EH (cell line): Measurements from ENCODE around the gene KCTD17.
A peak's percentile ranks its signal among the peaks of the same experiment; 100 is the strongest.

Experiments used
- DNase-seq: peaks from one replicate; pipeline ENCODE4 v3.0.0-alpha.2; 2015; ENCODE audit warnings: low read depth

KCTD17 gene, protein sequence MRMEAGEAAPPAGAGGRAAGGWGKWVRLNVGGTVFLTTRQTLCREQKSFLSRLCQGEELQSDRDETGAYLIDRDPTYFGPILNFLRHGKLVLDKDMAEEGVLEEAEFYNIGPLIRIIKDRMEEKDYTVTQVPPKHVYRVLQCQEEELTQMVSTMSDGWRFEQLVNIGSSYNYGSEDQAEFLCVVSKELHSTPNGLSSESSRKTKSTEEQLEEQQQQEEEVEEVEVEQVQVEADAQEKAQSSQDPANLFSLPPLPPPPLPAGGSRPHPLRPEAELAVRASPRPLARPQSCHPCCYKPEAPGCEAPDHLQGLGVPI

GRCh38 chr22:37051391-37052385 lies at the start of gene KCTD17:
KCTD17 (plus strand) TSS chr22:37051742; CDS start chr22:37051761, 19 bp downstream.
- peak; percentile 78 for DNase-seq

GRCh38 chr22:37001826-37002225 lies 49.7 kb upstream of the KCTD17 start:
- DNase-seq = no peak

GRCh38 chr22:37002633-37003032 lies 48.9 kb upstream of the KCTD17 start:
- no peak for DNase-seq

DNA sequence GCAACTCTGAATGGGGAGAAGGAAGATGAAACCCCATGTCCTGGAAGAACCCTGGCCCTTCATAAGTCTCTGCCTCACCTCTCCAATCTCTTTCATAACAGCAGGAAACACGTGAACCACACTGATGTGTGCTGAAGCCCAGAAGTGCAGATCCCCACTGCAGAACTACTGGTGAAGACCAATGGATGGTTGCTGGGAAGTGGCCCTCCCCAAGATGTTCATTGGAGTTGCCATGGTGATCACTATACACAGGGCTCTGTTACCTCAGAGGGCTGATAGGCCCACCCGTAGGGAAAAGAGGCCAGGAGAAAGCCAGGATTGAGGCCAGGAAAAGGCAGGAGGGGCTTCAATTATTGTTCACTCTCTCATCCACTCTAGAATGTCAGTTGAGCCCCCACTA lies 43.9 kb upstream of the KCTD17 start:
- no peak for DNase-seq

- no peak for DNase-seq
Measured at GRCh38 chr22:37008365-37008764, 43.2 kb upstream of the KCTD17 start.

- no peak for DNase-seq
Measured at GRCh38 chr22:37009490-37009889, 42.1 kb upstream of the KCTD17 start.

GRCh38 chr22:37010174-37010573 lies 41.4 kb upstream of the KCTD17 start:
- no peak for DNase-seq

DNA sequence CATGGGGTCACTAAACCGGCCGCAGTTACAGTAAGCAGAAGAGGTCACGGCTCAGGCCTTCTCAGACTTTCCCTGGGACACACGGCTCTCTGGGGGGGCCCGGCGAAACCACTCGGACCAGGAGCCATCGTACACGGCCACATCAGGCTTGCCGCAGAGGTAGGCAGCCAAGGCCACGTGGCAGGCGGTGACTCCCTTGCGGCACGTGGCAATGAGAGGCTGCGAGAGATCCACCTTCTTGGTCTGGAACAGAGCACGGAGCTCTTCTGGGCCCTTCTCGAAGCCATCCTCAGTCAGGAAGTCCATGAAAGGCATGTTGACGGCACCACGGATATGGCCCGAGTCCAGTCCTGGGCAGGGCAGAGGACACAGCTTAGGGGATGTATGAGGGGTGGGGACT lies 40.6 kb upstream of the KCTD17 start:
- no peak for DNase-seq

DNA sequence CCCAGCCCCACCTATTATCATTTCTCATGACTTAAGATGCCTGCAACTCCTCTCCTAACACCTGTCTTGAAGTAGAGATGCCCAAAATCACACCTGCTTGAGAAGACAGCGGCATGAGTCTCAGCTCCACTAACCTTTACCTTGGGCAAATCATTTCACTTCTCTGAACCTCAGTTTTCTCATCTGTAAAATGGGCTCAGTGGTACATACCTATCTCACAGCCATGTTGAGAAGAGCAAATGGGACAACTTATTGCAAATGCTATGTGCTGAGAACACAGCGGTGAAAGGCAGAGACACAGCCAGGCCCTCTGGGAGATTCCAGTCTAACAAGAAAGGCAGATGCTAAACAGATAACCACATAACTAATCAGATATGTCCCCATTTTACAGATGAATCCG lies 40.1 kb upstream of the KCTD17 start:
- DNase-seq = no peak

GRCh38 chr22:37012262-37012904 lies 39.2 kb upstream of the KCTD17 start:
- DNase-seq = no peak

GRCh38 chr22:37012956-37013355 lies 38.6 kb upstream of the KCTD17 start:
- no peak for DNase-seq

DNA sequence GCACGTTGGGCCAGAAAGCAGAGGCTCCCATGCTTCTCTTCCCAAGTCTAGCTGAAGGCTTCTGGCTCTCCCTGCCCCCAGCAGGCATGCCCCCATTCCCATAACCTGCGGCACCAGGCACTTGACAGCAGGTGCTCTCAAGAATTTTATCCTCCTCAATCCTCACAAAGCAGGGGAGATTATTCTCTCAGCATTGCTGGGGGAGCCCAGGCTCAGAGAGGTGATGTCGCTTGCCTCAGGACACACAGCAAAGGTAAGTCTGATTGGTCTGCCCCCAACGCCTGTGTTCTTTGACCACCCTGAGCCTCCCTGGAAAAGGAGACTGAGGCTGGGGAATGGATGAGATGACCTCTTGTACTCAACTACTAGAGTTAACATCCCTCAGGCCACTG lies 37.1 kb upstream of the KCTD17 start:
- DNase-seq = no peak

GRCh38 chr22:37014835-37015586 lies 36.5 kb upstream of the KCTD17 start:
- no peak for DNase-seq

DNA sequence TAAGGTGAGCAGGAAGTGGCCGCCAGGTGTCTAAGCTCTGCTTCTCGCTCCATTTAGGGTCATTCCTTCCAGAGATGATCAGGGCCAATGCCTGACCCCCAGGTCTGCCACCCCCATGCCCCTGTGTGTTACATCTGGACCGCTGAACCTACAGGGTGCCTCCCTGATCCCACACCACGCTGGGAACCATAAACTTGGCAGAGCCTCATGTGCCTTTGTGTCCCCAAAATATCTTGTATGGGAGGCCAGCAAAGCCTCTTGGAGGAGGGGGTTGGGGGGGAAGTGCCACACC lies 36.0 kb upstream of the KCTD17 start:
- DNase-seq = no peak

GRCh38 chr22:37016134-37016910 lies 35.2 kb upstream of the KCTD17 start:
- DNase-seq = no peak

- DNase-seq = no peak
Measured at GRCh38 chr22:37017356-37017755, 34.2 kb upstream of the KCTD17 start.

DNA sequence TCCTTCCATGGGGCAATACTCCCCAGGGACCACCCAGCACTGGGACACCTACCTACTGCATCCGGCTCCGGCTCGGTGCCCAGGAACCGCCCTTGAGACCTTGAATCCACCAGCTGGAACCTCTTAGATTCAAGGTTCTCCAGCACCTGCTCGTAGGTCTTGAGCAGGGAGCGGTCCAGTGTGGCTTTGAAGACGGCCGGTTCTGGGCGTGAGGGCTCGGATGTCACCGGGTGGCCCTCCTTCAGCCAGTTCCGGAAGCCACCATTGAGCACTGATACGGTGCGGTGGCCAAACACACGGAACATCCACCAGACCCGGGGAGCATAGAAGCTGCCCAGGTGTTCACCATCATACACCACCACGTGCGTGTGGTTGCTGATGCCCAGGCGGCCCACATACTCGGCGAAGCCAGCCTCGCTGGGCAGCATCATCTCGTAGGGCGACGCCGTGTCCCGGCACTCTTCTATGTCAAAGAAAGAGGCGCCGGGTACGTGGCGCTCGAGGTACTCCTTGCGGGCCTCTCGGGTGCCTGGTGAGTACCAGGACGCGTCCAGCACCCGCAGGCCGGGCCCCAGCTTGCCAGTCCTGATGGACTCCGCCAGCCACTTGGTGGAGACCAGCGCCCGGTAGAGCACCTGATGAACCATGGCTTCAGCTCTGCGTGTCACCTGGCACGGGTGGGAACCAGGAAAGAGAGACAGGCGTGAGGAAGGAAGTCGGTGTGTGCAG lies 33.3 kb upstream of the KCTD17 start:
- no peak for DNase-seq

- DNase-seq = peak; percentile 66
Measured at GRCh38 chr22:37018815-37019308, 32.7 kb upstream of the KCTD17 start.

GRCh38 chr22:37019309-37020191 lies 32.0 kb upstream of the KCTD17 start, which contains the start of the genes MPST and TST:
MPST (plus strand) TSS chr22:37019742; CDS start chr22:37019837, 95 bp downstream.
TST (minus strand) TSS chr22:37019447; CDS start chr22:37018732, 715 bp downstream.
- peak; percentile 75 for DNase-seq
